Activated naive CD4-positive, alpha-beta T cell treated with anti-CD3 and anti-CD28 coated beads for 36 hours (primary cell): ENCODE data around the gene ASMTL. TPM values are rescaled to one million over a fixed set of nuclear protein-coding genes. Genes with fewer than 3 reads are reported as not detected.
A peak's percentile ranks its signal among the peaks of the same experiment; 100 is the strongest.
"Not testable (repeated sequence)": the region's sequence is repeated elsewhere in the genome, so short reads cannot be mapped to it uniquely, and the experiment has no call there.

Experiments
- CTCF ChIA-PET: fragments of 350-600 bp; sonication (Branson Sonifier 250); formaldehyde crosslinking; loops from one replicate; lab custom pipeline; 2021; ENCODE audit warnings: antibody characterized with exemption; lab: Charles Lee
- DNase-seq: peaks from one replicate; pipeline ENCODE4 v3.0.0-alpha.2; 2020
- H3K27ac Mint-ChIP-seq: one replicate; pipeline ENCODE4 v1.8.0; 2021; ENCODE audit warnings: mild to moderate bottlenecking, mixed read lengths
- H3K27me3 Mint-ChIP-seq: one replicate; pipeline ENCODE4 v1.8.0; 2021; ENCODE audit warnings: low read depth, mixed read lengths
- H3K36me3 Mint-ChIP-seq: one replicate; pipeline ENCODE4 v1.8.0; 2021; ENCODE audit warnings: low read depth, mixed read lengths
- H3K4me1 Mint-ChIP-seq: one replicate; pipeline ENCODE4 v1.8.0; 2021; ENCODE audit warnings: low read depth, mixed read lengths
- H3K4me3 Mint-ChIP-seq: one replicate; pipeline ENCODE4 v1.8.0; 2021; ENCODE audit warnings: mild to moderate bottlenecking, moderate library complexity, mixed read lengths
- H3K9me3 Mint-ChIP-seq: one replicate; pipeline ENCODE4 v1.8.0; 2021; ENCODE audit warnings: mixed read lengths
- intact Hi-C: fragments of 100-400 bp; cut with micrococcal nuclease; formaldehyde crosslinking; loops from one replicate; pipeline ENCODE4 v1.15.1; 2023
- total RNA-seq, 2 experiments: library from RNA; stranded (reverse); gene quantifications; one replicate each; pipeline ENCODE4 v1.2.3, GENCODE V29; 2021

ASMTL gene
- total RNA-seq, 2 experiments from 2014 or later: 45.1 to 47.2 TPM

DNA sequence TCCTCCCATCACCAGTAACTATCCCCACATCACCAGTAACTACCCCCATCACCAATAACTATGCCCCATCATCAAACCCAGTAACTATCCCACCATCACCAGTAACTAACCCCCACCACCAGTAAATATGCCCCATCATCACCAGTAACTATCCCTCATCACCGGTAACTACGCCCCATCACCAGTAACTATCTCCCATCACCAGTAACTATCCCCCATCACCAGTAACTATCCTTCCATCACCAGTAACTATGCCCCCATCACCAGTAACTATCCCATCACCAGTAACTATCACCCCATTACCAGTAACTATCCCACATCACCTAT, 2.9 kb downstream of the ASMTL start:
- CTCF ChIA-PET: no interaction called here
- Mint-ChIP-seq H3K9me3 (peaks cover 32% of the 10 kb centered on the region), H3K4me1 (peaks cover 16% of the 10 kb centered on the region), H3K27me3 (no peaks in the 10 kb centered on the region), H3K36me3 (peaks cover 39% of the 10 kb centered on the region), H3K27ac (peak overlapping the region; percentile 34), H3K4me3 (no peak overlapping the region)
- no peak for DNase-seq
- intact Hi-C loops: loop anchor here (5.0 kb wide), 2 partner anchors 1178 to 1248 kb away; no protein-coding TSS in a partner anchor

DNA sequence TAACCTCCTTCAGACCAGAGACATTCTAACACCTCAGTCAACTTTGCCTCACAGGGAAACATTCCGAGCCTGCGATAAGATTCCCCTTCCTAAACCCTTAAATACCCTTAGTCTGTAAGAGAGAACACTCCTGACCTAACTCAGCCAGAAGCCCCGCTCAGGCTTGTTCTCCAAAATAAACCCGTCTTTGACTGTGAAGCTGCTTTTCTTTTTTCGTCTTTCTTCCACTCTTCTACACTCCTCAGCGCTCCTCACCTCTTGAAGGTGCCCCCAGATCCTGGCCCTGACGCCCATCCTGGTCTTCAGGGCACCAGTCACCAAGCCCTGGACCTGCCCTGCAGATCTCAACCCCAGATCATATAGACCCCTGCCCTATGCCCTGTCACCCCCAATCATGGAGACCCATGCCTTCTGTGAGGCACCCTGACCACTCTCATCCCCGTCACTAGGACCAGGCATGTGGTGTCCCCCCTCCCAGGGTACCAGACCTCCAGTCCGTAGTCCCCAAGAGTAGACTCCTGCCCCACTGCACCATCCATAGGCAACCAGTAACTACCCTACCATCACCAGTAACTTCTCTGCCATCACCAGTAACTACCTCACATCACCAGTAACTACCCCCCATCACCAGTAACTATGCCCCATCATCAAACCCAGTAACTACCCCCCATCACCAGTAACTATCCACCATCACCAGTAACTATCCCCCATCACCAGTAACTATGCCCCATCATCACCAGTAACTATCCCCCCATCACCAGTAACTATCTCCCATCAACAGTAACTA, 3.5 kb downstream of the ASMTL start:
- Mint-ChIP-seq H3K4me1 (peaks cover 13% of the 10 kb centered on the region), H3K9me3 (peaks cover 37% of the 10 kb centered on the region), H3K4me3 (no peak overlapping the region), H3K27ac (peak overlapping the region; percentile 44), H3K36me3 (peaks cover 45% of the 10 kb centered on the region), H3K27me3 (no peaks in the 10 kb centered on the region)
- no peak for DNase-seq
- intact Hi-C loops: no loop called here
- CTCF ChIA-PET: no interaction called here

DNA sequence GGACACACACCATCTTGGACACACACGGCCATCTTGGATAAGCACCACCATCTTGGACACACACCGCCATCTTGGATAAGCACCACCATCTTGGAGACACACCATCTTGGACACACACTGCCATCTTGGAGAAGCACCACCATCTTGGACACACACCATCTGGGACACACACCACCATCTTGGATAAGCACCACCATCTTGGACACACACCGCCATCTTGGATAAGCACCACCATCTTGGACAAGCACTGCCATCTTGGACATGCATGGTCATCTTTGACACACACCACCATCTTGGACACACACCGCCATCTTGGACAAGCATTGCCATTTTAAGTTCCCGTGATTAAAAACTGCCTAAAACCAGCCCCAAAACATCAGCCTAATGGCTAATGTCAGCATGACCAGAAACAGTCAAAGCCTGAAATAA, 4.1 kb downstream of the ASMTL start:
- Mint-ChIP-seq H3K9me3 (peaks cover 41% of the 10 kb centered on the region), H3K4me1 (peaks cover 13% of the 10 kb centered on the region), H3K36me3 (peaks cover 50% of the 10 kb centered on the region)
- H3K27me3 Mint-ChIP-seq, CTCF ChIA-PET, H3K27ac Mint-ChIP-seq, DNase-seq, H3K4me3 Mint-ChIP-seq, intact Hi-C loops: not testable (repeated sequence)

DNA sequence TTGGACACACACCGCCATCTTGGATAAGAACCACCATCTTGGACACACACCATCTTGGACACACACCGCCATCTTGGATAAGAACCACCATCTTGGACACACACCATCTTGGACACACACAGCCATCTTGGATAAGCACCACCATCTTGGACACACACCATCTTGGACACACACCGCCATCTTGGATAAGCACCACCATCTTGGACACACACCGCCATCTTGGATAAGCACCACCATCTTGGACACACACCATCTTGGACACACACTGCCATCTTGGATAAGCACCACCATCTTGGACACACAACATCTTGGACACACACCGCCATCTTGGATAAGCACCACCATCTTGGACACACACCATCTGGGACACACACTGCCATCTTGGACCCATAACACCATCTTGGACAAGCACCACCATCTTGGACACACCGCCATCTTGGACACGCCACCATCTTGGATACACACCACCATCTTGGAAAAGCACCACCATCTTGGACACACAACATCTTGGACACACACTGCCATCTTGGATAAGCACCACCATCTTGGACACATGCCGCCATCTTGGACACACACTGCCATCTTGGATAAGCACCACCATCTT, 4.6 kb downstream of the ASMTL start:
- DNase-seq, CTCF ChIA-PET, H3K4me3 Mint-ChIP-seq, H3K27me3 Mint-ChIP-seq, intact Hi-C loops, H3K27ac Mint-ChIP-seq: not testable (repeated sequence)
- Mint-ChIP-seq H3K36me3 (peaks cover 54% of the 10 kb centered on the region), H3K4me1 (peaks cover 13% of the 10 kb centered on the region), H3K9me3 (peaks cover 44% of the 10 kb centered on the region)

DNA sequence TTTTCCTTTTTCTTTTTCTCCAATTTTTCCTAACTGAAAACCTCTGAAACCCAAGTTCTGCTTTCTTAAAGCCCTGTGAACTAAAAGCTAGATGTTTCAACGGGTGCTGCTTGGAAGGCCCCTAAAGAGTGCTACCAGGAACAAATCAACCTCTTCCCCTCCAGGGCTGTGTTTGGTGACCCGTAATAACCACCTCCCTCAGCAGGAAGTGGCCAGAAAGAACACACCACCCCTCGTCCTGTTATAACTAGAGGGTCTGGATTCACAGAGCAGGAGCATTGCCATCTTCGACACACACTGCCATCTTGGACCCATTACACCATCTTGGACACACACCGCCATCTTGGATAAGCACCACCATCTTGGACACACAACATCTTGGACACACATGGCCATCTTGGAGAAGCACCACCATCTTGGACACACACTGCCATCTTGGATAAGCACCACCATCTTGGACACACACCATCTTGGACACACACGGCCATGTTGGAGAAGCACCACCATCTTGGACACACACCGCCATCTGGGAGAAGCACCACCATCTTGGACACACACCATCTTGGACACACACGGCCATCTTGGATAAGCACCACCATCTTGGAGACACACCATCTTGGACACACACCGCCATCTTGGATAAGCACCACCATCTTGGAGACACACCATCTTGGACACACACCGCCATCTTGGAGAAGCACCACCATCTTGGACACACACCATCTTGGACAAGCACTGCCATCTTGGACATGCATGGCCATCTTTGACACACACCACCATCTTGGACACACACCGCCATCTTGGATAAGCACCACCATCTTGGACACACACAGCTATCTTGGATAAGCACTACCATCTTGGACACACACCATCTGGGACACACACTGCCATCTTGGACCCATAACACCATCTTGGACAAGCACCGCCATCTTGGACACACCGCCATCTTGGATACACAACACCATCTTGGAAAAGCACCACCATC, 5.4 kb downstream of the ASMTL start:
- peaks cover 47% of the 10 kb centered on the region for H3K9me3 Mint-ChIP-seq
- H3K4me1 Mint-ChIP-seq: peaks cover 13% of the 10 kb centered on the region
- DNase-seq, intact Hi-C loops, H3K4me3 Mint-ChIP-seq, CTCF ChIA-PET, H3K27me3 Mint-ChIP-seq, H3K27ac Mint-ChIP-seq: not testable (repeated sequence)
- peaks cover 60% of the 10 kb centered on the region for H3K36me3 Mint-ChIP-seq

DNA sequence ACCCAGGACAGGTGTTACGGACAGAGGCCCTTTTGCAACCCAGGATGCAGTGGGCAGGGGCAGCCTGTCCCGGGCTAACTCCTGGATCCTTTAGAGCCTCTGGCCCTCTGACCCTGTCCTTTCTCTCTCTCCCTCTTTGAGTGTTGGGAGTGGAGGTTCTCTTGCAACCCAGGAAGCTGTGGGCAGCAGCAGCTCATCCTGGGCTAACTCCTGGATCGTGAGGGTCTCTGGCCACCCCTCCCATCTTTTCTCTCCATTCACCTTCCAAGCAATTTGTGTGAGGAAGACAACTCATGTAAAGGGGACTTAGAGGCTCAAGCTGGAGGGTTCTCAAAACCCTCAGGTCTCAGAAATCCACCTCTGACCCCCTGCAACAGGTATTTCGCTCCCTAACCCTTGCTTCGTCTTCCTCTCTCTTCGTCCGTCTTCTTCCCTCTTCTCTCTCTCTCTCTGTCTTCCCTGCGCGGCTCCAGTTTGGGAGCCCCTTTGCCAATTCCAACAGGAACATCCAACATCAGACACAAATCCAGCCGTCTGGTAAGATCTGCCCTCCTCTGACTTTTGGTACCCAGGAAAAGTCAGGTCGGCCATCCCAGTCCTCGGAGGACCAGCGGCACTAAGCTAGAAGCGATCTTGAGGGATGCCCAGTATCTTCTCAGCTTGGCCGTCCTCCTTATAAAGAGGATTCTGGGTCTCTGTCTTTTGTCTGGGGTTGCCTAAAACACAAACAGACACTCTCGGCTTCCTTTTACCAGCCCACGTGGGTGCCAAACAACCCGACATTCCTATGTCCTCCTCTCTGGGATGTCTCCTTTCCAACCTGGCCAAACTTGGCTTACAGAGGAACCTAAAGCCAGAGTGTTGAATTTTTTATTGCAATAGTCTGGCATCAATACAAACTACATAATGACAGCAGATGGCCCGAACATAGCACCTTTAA, 7.9 kb downstream of the ASMTL start:
- H3K4me1 Mint-ChIP-seq: peaks cover 4% of the 10 kb centered on the region
- H3K9me3 Mint-ChIP-seq: peaks cover 47% of the 10 kb centered on the region
- H3K36me3 Mint-ChIP-seq: peaks cover 62% of the 10 kb centered on the region
- no peak for DNase-seq
- CTCF ChIA-PET: no interaction called here
- no peak overlapping the region for H3K27ac Mint-ChIP-seq
- intact Hi-C loops: no loop called here
- no peaks in the 10 kb centered on the region for H3K27me3 Mint-ChIP-seq
- no peak overlapping the region for H3K4me3 Mint-ChIP-seq

DNA sequence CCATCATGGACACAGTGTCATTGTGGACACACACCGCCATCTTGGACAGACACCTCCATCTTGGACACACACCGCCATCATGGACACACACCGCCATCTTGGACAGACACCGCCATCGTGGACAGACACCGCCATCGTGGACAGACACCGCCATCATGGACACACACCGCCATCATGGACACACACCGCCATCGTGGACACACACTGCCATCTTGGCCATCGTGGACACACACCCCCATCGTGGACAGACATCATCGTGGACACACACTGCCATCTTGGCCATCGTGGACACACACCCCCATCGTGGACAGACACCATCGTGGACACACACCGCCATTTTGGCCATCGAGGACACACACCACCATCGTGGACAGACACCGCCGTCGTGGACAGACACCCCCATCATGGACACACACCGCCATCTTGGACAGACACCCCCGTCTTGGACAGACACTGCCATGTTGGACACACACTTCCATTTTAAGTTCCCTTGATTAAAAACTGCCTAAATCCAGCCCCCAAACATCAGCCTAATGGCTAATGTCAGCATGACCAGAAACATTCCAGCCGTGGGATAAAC, 9.1 kb downstream of the ASMTL start:
- Mint-ChIP-seq H3K27ac (no peak overlapping the region), H3K27me3 (no peaks in the 10 kb centered on the region), H3K36me3 (peaks cover 58% of the 10 kb centered on the region), H3K9me3 (peaks cover 37% of the 10 kb centered on the region), H3K4me3 (no peak overlapping the region), H3K4me1 (peaks cover 1% of the 10 kb centered on the region)
- no peak for DNase-seq
- CTCF ChIA-PET: no interaction called here
- intact Hi-C loops: no loop called here

DNA sequence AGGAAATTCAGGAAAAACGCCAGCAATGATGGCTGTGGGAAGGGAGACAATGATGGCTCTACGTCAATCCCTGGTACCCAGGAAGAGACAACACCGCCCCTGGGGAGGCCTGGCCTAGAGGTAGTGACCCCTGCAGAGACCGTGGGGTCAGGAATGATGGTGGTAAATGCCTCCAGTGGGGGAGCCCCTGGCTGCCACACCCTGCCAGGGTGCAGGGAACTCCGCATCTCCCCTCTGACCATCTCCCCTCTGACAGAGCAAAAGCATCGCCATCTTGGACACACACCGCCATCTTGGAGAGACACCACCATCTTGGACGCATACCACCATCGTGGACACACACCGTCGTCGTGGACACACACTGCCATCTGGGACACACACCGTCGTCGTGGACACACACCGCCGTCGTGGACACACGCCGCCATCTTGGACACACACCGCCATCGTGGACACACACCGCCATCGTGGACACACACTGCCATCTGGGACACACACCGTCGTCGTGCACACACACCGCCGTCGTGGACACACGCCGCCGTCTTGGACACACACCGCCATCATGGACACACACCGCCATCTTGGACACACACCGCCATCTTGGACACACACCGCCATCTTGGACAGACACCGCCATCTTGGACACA, 9.9 kb downstream of the ASMTL start:
- peaks cover 56% of the 10 kb centered on the region for H3K36me3 Mint-ChIP-seq

DNA sequence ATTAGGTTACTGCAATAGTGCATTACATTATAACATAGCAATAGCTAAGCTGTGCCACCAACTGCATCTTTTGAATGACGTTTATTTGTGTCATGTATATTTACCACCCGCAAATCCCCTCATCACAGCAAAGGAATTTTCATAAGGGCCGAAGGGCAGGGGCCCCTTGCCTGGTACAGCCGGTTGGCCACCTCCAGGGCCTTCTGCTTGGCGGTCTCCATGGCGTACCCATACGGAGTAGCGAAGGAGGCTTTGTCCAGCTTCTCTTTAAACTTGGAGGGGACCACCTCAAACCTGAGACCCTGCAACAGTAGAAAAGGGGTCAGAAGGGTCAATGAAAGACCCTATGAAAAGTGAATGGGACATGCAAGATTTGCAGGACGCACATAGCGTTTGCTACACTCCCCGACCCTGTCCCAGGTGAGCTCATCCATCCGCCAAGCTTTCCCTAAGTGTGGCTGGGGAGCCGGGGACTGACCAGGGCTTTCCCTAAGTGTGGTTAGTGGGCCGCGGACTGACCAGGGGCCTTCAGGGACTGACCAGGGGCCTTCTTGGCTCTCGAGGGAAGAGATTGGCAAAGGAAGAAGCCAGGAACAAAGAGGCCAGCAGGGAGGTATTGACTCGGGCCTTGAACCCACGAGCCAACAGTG, 10.6 kb downstream of the ASMTL start:
- no peak for DNase-seq
- H3K9me3 Mint-ChIP-seq: peaks cover 24% of the 10 kb centered on the region
- CTCF ChIA-PET: no interaction called here

More for the DNA sequence above, 9.9 kb downstream of the ASMTL start:
- Mint-ChIP-seq H3K27me3 (no peaks in the 10 kb centered on the region), H3K4me3 (no peak overlapping the region), H3K4me1 (no peaks in the 10 kb centered on the region), H3K27ac (no peak overlapping the region), H3K9me3 (peaks cover 30% of the 10 kb centered on the region)
- intact Hi-C loops: no loop called here
- CTCF ChIA-PET: no interaction called here
- no peak for DNase-seq

DNA sequence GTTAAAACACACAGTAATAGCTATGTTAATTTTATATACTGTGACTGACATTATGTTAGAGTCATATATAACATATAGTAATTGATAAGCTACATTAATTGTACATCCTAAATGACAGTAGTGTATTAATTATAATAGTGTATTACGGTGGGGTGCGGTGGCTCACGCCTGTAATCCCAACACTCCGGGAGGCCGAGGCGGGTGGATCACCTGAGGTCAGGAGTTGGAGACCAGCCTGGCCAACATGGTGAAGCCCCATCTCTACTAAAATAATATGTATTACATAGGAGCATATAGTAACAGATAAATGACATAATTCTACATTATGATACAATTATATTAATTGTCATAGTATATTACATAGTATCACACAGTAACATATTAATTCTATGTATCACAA, 12.2 kb downstream of the ASMTL start:
- H3K27ac Mint-ChIP-seq: no peak overlapping the region
- CTCF ChIA-PET: no interaction called here
- H3K9me3 Mint-ChIP-seq: peaks cover 20% of the 10 kb centered on the region
- DNase-seq: no peak
- no peaks in the 10 kb centered on the region for H3K27me3 Mint-ChIP-seq
- no peak overlapping the region for H3K4me3 Mint-ChIP-seq
- intact Hi-C loops: no loop called here
- H3K36me3 Mint-ChIP-seq: peaks cover 62% of the 10 kb centered on the region
- no peaks in the 10 kb centered on the region for H3K4me1 Mint-ChIP-seq

More for the DNA sequence above, 10.6 kb downstream of the ASMTL start:
- Mint-ChIP-seq H3K27me3 (no peaks in the 10 kb centered on the region), H3K27ac (no peak overlapping the region), H3K36me3 (peaks cover 56% of the 10 kb centered on the region), H3K4me3 (no peak overlapping the region), H3K4me1 (no peaks in the 10 kb centered on the region)
- intact Hi-C loops: no loop called here
